ENCODE measurements around the gene ABCA7. TPM values are rescaled to one million over a fixed set of nuclear protein-coding genes. Genes with fewer than 3 reads are reported as not detected.

Gene ABCA7
- total and polyA plus RNA-seq, 4 donors: 3.0 to 60.9 (median 4.8) TPM

GRCh38 chr19:1025960-1026782 lies 13.7 kb upstream of the ABCA7 start, which contains the start of gene CNN2:
Gene CNN2 (plus strand): TSS chr19:1026608. CDS start chr19:1026662, 54 bp downstream.
- Histone ChIP-seq H3K27me3 (ENCODE audit: control insufficient read depth in 4 of 4, insufficient read depth in 4 of 4, low read length in 3 of 4) (no peaks in the 10 kb centered on the region), H3K27ac (ENCODE audit: low read depth in 1 of 2, low read length in 2 of 2) (peak within 1 kb of the TSS; percentile 76 to 77), H3K9me3 (ENCODE audit: control insufficient read depth in 4 of 4, low read length in 3 of 4) (no peaks in the 10 kb centered on the region), H3K9ac (ENCODE audit: low read depth in 1 of 2, low read length in 2 of 2) (peak within 1 kb of the TSS; percentile 30 to 69), H3K4me1 (ENCODE audit: control insufficient read depth in 4 of 4, insufficient read depth in 4 of 4, low read length in 3 of 4) (peaks cover 4 to 16% (median 5%) of the 10 kb centered on the region in 4 donors), H3K36me3 (ENCODE audit: control insufficient read depth in 4 of 4, insufficient read depth in 3 of 4, low read depth in 1 of 4, low read length in 3 of 4) (no peaks in the 10 kb centered on the region), H3K4me3 (ENCODE audit: low read depth in 1 of 3, low read length in 3 of 3) (peak within 1 kb of the TSS; percentile 53 to 76 (median 66))
- 5% methylated on average over 63 of the region's 63 CpGs for WGBS
- TF ChIP-seq, protein P1, sequence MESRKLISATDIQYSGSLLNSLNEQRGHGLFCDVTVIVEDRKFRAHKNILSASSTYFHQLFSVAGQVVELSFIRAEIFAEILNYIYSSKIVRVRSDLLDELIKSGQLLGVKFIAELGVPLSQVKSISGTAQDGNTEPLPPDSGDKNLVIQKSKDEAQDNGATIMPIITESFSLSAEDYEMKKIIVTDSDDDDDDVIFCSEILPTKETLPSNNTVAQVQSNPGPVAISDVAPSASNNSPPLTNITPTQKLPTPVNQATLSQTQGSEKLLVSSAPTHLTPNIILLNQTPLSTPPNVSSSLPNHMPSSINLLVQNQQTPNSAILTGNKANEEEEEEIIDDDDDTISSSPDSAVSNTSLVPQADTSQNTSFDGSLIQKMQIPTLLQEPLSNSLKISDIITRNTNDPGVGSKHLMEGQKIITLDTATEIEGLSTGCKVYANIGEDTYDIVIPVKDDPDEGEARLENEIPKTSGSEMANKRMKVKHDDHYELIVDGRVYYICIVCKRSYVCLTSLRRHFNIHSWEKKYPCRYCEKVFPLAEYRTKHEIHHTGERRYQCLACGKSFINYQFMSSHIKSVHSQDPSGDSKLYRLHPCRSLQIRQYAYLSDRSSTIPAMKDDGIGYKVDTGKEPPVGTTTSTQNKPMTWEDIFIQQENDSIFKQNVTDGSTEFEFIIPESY (IDR thresholded peaks at IDR 0.05): no peak
- TF ChIP-seq, protein P2, sequence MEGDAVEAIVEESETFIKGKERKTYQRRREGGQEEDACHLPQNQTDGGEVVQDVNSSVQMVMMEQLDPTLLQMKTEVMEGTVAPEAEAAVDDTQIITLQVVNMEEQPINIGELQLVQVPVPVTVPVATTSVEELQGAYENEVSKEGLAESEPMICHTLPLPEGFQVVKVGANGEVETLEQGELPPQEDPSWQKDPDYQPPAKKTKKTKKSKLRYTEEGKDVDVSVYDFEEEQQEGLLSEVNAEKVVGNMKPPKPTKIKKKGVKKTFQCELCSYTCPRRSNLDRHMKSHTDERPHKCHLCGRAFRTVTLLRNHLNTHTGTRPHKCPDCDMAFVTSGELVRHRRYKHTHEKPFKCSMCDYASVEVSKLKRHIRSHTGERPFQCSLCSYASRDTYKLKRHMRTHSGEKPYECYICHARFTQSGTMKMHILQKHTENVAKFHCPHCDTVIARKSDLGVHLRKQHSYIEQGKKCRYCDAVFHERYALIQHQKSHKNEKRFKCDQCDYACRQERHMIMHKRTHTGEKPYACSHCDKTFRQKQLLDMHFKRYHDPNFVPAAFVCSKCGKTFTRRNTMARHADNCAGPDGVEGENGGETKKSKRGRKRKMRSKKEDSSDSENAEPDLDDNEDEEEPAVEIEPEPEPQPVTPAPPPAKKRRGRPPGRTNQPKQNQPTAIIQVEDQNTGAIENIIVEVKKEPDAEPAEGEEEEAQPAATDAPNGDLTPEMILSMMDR (IDR thresholded peaks at IDR 0.05; ENCODE audit: low read depth, low read length, missing input control): no peak
- TF ChIP-seq FOXA1 (IDR thresholded peaks at IDR 0.05) (no peak), REST (IDR thresholded peaks at IDR 0.05) (no peak), EGR1 (IDR thresholded peaks at IDR 0.05; ENCODE audit: low read depth in 2 of 2) (no peak), RAD21 (IDR thresholded peaks at IDR 0.05) (no peak), RXRA (IDR thresholded peaks at IDR 0.05) (no peak), JUND (IDR thresholded peaks at IDR 0.05) (no peak), GABPA (IDR thresholded peaks at IDR 0.05 in 1 of 2, conservative IDR thresholded peaks at IDR 0.05 in 1 of 2) (no peak), YY1 (IDR thresholded peaks at IDR 0.05) (no peak), HNF4G (IDR thresholded peaks at IDR 0.05) (no peak)
- peak; percentile 75 for DNase-seq (ENCODE audit: low spot score)

GRCh38 chr19:1026783-1027649 lies 12.9 kb upstream of the ABCA7 start:
- H3K27ac ChIP-seq (ENCODE audit: low read depth in 1 of 2, low read length in 2 of 2): peak overlapping the region; percentile 76 to 77
- H3K9me3 ChIP-seq (ENCODE audit: control insufficient read depth in 4 of 4, low read length in 3 of 4): no peaks in the 10 kb centered on the region
- H3K4me1 ChIP-seq (ENCODE audit: control insufficient read depth in 4 of 4, insufficient read depth in 4 of 4, low read length in 3 of 4): peaks cover 4 to 16% (median 5%) of the 10 kb centered on the region in 4 donors
- H3K4me3 ChIP-seq (ENCODE audit: low read depth in 1 of 3, low read length in 3 of 3): peak overlapping the region; percentile 53 to 76 (median 66)
- H3K9ac ChIP-seq (ENCODE audit: low read depth in 1 of 2, low read length in 2 of 2): peak overlapping the region; percentile 30 to 69
- WGBS: 8% methylated on average over 36 of the region's 36 CpGs
- H3K27me3 ChIP-seq (ENCODE audit: control insufficient read depth in 4 of 4, insufficient read depth in 4 of 4, low read length in 3 of 4): no peaks in the 10 kb centered on the region
- no peak for DNase-seq (ENCODE audit: low spot score)
- H3K36me3 ChIP-seq (ENCODE audit: control insufficient read depth in 4 of 4, insufficient read depth in 3 of 4, low read depth in 1 of 4, low read length in 3 of 4): peaks cover 0 to 2% (median 0%) of the 10 kb centered on the region in 4 donors
- TF ChIP-seq HNF4A (conservative IDR thresholded peaks at IDR 0.05) (no peak), SP1 (IDR thresholded peaks at IDR 0.05) (no peak), FOXA2 (IDR thresholded peaks at IDR 0.05) (no peak), HNF4G (IDR thresholded peaks at IDR 0.05) (no peak), FOXA1 (IDR thresholded peaks at IDR 0.05) (no peak), EGR1 (IDR thresholded peaks at IDR 0.05; ENCODE audit: low read depth in 2 of 2) (no peak), GABPA (IDR thresholded peaks at IDR 0.05 in 1 of 2, conservative IDR thresholded peaks at IDR 0.05 in 1 of 2) (no peak), YY1 (IDR thresholded peaks at IDR 0.05) (no peak), RAD21 (IDR thresholded peaks at IDR 0.05) (no peak)
- TF ChIP-seq, protein P3, sequence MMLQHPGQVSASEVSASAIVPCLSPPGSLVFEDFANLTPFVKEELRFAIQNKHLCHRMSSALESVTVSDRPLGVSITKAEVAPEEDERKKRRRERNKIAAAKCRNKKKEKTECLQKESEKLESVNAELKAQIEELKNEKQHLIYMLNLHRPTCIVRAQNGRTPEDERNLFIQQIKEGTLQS (IDR thresholded peaks at IDR 0.05): no peak
- TF ChIP-seq, protein P4, sequence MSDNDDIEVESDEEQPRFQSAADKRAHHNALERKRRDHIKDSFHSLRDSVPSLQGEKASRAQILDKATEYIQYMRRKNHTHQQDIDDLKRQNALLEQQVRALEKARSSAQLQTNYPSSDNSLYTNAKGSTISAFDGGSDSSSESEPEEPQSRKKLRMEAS (IDR thresholded peaks at IDR 0.05): no peak
- TF ChIP-seq, protein P1 (IDR thresholded peaks at IDR 0.05): no peak
